Measurements from ENCODE around the gene DMD.

DNA sequence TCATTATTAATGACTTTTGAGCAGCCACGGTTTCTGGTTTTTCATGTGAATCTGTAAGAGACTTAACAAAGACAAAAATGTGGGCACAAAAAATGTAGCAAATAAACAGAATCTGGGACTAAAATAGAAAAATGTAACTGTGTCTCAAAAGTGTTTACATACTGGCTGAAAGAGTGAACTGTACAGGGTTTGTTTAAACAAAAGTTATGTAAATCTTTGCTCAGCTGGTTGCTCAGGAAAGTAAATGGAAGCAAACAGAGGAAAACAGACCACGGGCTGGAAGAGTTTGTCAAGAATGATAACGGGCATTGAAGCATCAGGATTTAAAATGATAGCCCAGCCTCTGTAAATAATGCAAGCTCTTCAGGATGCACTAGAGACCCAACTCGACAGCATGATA is 1217.7 kb downstream of the DMD start:
- no peak for TF ChIP-seq POLR2A (IDR thresholded peaks at IDR 0.05; ENCODE audit: extremely low read depth, insufficient read length)
- TF ChIP-seq, protein P1, sequence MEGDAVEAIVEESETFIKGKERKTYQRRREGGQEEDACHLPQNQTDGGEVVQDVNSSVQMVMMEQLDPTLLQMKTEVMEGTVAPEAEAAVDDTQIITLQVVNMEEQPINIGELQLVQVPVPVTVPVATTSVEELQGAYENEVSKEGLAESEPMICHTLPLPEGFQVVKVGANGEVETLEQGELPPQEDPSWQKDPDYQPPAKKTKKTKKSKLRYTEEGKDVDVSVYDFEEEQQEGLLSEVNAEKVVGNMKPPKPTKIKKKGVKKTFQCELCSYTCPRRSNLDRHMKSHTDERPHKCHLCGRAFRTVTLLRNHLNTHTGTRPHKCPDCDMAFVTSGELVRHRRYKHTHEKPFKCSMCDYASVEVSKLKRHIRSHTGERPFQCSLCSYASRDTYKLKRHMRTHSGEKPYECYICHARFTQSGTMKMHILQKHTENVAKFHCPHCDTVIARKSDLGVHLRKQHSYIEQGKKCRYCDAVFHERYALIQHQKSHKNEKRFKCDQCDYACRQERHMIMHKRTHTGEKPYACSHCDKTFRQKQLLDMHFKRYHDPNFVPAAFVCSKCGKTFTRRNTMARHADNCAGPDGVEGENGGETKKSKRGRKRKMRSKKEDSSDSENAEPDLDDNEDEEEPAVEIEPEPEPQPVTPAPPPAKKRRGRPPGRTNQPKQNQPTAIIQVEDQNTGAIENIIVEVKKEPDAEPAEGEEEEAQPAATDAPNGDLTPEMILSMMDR (IDR thresholded peaks at IDR 0.05; ENCODE audit: low read depth, low read length), result no peak
- TF ChIP-seq, protein P2, sequence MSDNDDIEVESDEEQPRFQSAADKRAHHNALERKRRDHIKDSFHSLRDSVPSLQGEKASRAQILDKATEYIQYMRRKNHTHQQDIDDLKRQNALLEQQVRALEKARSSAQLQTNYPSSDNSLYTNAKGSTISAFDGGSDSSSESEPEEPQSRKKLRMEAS (IDR thresholded peaks at IDR 0.05; ENCODE audit: low read depth, low read length), result no peak
- TF ChIP-seq MYC (IDR thresholded peaks at IDR 0.05; ENCODE audit: low read depth, low read length), result no peak

Measured in NB4 (cell line).